Stimulated activated CD4-positive, alpha-beta T cell treated with anti-CD3 and anti-CD28 coated beads, Interleukin-12 subunit alpha, Interleukin-12 subunit beta, amount 100 ng/mL, for 48 hours (primary cell): ENCODE results near the gene TRIP6.

Experiments
- DNase-seq, 3 donors: peaks; one replicate each; pipeline ENCODE4 v3.0.0-alpha.2; 2020; ENCODE audit warnings: low read depth in 2 of 3, low spot score in 1 of 3

TRIP6 gene

DNA sequence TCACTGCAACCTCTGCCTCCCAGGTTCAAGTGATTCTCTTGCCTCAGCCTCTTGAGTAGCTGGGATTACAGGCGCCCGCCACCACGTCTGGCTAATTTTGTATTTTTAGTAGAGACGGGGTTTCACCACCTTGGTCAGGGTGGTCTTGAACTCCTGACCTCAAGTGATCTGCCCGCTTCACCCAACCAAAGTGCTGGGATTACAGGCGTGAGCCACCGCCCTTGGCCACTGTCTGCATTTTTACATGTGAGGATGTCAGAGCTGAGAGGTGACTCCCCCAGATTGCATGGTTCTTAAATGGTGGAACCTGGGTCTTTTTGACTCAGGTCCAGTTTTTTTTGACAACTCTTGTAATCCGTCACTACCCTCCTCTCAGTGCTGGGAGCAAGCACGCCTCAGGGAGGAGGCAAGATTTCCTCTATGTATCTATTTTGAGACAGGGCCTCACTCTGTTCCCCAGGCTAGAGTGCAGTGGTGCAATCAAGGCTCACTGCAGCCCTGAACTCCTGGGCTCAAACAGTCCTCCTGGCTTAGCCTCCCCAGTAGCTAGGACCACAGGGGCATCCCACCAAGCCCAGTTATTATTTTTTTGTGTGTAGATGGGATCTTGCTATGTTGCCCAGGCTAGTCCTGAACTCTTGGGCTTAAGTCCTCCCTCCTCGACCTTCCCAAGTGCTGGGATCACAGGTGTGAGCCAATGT is 6.6 kb downstream of the TRIP6 start:
- no peak for DNase-seq

DNA sequence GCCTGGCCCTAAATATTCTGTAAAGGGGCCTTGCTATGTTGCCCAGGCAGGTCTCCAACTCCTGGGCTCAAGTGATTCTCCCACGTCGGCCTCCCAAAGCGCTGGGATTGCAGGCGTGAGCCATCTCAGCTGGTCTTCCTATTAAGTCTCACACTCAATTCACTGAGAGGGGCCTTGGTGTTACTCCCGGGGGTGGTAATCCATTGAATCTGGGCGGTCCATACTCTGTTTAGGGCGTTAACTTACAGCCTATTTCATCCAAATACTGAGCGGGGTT is 7.1 kb downstream of the TRIP6 start:
- DNase-seq: no peak

DNA sequence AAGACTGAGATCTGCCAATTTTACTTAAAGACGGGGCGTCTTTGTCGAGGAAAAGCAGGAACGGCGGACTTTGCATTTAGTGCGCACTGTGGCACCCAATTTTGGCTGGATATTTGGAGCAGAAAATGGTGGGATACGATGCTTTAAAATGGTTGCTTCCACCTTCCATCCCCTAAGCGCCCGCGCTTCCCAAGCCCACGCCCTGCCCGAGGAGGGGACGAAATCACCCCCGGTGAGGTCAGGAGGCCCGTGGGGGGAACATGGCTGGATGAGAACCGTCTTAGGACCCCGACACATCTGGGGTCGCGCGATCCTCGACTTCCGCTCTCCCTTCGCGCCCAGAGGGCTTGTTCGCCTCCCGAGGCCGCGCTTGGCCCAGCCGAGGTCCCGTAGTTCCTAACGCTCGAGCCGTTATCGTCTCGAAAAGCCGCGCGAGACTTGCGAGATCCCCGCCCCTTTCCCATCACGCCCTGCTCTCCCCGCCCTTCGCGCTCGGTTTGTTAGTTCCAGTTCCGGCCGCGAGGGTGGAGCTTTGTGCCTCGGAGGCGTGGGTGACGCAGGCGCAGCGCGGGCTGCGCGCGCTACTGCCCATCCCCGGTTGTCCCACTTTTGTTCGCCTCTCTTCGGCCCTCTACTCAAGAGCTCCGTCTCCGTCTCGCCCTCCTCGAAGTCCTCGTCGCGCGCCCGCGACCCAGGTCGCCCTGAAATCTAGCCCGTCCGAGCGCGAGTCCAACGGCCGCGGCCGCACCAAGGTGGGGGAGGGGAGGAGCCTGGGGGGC is 7.6 kb downstream of the TRIP6 start, which contains the start of gene SRRT:
SRRT (plus strand) TSS at position 527 of the 779 bp plus-strand sequence. CDS start 488 bp downstream, outside the sequence.
- DNase-seq: peak; percentile 97 to 99 (median 97)

DNA sequence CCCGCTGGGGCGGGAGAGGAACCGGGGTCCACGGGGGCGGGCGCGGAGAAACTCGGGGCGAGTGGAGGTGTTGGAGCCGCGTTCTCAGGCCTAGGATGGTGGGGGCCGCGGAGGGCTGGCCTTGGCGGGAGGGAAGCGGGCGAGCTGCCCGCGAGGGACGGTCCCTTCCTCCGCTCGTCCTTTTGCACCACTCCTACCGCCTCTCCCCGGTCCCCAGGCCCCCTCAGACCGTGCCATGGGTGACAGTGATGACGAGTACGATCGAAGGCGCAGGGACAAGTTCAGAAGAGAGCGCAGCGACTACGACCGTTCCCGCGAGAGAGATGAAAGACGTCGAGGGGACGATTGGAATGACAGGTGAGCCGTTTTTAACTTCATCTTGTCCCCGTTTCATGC is 8.2 kb downstream of the TRIP6 start:
- DNase-seq: peak in 1 of 3 donors; percentile 45

DNA sequence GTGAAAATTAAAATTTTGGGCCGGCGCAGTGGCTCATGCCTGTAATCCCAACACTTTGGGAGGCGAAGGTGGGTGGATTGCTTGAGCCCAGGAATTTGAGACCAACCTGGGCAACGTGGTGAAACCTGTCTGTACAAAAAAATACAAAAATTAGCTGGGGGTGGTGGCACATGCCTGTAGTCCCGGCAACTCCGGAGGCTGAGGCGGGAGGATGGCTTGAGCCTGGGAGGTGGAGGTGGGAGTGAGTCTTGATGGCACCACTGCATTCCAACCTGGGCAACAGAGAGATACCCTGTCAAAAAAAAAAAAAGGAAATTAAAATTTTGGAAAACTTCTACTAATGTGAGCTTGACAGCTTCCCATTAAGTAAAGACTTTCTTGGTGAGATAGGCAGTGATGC is 10.8 kb downstream of the TRIP6 start:
- no peak for DNase-seq

DNA sequence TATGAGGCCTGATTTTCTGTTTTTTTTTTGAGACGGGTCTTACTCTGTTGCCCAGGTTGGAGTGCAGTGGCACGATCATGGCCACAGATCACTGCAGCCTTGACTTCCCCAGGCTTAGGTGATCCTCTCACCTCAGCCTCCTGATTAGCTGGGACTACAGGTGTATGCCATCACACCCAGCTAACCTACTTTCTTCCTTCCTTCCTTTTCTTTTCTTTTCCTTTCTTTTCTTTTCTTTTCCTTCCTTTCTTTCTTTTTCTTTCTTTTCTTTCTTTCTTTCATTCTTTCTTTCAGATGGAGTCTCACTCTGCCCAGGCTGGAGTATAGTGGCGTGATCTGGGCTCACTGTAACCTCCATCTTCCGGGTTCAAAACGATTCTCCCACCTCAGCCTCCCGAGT is 11.5 kb downstream of the TRIP6 start:
- no peak for DNase-seq

DNA sequence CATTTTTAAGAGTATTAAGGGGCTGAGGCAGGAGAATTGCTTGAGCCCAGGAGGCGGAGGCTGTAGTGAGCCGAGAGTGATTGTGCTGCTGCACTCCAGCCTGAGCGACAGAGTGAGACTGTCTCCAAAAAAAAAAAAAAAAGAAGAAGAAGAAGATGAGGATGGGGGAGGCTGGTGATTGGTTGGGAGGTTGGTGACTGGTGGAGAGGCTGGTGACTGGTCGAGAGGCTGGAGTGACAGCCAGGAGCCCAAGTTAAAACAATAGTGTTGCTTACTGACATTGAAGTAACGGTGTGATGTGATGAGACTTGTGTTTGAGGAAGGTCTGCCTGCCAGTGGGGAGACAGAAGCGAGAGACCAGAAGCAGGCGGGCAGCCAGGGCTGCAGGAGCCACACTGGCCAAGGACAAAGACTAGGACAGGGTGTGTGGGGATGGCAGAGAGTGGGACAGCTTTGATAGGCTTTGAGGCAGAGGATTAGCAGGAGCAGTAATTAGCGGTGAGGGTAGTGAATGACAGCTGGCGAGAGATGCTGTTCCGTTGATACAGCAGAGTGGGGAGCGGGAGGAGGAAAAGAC is 12.6 kb downstream of the TRIP6 start:
- DNase-seq: no peak

DNA sequence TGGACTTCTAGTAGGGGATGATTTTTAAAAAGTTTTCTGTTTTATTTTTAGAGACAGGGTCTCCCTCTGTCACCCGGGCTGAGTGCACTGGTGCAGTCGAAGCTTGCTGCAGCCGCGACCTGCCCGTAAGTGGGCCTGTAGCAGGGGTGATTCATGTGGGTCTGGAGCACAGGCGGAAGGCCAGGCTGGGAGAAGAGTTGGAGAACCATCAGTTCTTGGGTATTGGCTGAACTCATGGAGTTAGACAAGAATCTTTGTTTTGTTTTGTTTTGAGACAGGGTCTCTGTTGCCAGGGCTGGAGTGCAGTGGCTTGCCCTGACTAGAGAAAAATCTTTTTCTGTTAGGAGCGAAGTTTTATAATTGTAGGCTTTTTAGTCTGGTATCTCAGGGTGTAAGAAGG is 13.5 kb downstream of the TRIP6 start:
- no peak for DNase-seq

DNA sequence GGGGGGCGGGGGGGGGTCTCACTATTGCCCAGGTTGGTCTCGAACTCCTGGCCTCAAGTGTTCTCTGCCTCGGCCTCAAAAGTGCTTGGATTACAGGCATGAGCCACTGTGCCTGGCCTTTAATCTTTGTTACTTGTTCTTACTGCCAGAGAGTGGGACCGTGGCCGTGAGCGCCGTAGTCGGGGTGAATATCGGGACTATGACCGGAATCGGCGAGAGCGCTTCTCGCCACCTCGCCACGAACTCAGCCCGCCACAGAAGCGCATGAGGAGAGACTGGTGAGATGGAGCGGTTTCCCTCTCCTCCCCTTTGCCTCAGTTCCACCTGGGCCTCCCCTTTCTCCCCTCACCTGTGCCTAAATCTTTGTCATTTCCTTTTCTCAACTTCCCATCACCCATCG is 13.9 kb downstream of the TRIP6 start:
- no peak for DNase-seq

DNA sequence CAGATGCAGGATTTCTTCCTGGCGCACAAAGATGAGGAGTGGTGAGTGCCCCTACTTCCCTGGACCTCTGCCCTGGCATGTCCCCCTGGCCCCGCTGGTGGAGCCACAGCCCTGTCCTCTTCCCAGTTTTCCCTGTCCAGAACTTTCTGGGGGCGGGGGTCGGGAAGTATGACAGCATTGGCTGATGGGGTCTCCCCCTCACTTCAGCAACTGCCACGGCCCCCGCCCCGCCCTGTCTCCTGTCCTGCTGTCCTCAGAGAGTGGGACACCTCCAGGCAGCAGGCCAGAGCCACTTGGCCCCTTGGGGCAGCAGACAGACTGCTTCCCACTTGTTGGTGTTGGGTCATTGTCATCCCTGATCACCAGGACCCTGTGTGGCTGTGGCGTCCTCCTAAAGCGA is 15.0 kb downstream of the TRIP6 start:
- DNase-seq: no peak

DNA sequence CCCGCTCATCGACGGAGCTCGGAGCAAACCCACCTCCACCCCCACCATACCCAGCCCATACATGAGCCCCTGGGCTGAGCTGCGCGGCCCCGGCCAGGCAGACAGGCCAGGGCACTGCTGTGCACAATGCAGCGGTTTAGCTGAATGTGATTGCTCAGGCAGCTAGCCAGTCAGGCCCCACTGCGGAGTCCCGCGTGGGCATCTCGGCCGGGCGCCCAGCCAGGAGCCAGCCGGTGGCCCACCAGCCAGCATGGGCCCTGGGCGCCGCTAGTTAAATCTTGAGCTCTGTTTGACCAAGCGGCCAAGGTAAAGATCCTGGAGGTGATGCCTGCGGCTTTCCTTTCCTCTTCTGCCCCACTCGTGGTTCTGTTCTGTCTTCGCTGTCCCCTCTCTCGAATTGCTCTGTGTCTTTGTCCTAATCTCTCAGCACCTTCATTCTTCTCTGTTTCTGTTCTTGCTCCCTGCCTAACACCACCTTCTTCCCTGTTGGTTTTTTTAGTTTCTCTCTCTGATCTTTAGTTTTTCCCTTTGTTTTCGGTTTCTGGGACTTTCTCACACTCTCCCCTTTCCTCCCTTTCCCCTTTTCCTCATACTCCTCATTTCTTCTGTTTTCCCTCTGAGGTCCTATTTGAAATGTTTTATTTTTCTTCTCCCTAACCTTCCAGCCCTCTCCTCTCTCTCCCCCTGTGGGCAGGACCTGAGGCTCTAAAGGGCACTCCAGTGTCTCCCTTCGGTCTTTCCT is 15.8 kb downstream of the TRIP6 start:
- DNase-seq: no peak

DNA sequence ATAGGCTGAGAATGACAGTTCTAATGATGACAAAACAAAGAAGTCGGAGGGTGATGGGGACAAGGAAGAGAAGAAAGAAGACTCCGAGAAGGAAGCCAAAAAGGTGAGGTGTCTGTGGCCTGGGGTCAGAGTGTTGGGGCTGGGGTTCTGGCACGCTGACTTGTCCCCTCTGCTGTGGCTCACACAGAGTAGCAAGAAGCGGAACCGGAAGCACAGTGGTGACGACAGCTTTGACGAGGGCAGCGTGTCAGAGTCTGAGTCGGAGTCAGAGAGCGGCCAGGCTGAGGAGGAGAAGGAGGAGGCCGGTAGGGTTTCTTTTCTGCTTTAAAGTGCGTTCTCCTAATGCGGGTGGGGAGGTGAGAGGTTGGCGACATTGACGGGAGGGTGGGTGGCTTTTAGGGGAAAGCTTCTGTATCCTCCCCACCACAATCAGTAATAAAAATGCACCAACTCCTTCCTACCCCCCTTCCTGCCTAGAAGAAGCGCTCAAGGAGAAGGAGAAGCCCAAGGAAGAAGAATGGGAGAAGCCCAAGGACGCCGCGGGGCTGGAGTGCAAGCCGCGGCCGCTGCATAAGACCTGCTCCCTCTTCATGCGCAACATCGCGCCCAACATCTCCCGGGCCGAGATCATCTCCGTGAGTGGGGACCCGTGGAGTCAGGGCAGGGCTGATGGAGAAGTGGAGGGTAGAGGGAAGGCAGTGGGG is 17.7 kb downstream of the TRIP6 start:
- no peak for DNase-seq

DNA sequence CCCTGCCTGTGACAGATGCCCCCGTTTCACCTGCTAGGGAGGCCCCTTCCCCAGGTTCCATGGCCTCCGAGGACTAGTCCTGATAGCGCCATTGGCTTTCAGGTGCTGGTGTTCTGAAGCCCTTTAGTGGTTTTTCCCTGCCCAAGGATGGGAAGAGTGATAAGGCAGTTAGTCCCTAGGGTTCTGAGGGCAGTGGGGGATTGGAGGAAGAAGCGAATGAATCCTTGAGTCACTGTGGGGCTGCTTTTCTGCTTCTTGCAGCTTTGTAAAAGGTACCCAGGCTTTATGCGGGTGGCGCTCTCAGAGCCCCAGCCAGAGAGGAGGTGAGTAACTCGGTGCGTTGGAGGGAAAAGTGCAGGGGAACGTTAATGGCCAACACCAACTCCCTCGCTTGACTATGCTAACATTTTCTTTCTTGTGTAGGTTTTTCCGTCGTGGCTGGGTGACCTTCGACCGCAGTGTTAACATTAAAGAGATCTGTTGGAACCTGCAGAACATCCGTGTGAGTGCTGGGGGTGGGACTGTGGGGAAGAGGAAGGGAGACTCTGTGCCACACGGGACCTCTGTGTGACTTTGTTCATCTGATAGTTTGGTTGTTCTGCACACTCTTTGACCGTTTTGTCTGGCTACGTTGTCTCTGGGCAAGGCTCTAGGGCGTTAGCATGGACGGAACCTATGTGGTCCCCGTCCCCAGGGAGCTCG is 18.4 kb downstream of the TRIP6 start:
- DNase-seq: no peak

DNA sequence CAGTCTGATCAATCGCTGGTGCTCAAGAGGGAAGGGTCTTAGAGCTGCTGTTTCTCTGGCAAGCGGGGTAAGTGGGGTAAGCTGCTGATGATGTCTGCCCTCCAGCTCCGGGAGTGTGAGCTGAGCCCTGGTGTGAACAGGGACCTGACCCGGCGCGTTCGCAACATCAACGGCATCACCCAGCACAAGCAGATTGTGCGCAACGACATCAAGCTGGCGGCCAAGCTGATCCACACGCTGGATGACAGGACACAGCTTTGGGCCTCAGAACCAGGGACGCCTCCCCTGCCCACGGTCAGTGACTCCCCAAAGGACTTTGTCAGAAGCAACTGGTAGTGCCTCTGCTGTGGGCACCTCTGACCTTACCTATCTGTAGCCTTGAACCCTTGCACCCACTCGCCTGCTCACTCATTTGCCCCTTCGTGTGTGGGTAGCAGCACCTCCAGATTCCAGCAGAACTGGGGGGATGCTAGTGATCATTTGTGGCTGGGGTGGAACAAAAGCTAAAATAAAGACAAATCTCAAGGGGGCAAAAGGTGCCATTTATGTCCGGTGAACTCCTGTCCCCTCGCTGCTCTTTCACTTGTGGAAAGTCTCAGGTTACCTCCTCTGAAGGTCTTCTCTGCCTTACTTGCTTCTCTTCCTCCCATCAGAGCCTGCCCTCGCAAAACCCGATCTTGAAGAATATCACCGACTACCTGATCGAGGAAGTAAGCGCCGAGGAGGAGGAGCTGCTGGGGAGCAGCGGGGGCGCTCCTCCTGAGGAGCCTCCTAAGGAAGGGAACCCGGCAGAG is 19.2 kb downstream of the TRIP6 start:
- DNase-seq: no peak

DNA sequence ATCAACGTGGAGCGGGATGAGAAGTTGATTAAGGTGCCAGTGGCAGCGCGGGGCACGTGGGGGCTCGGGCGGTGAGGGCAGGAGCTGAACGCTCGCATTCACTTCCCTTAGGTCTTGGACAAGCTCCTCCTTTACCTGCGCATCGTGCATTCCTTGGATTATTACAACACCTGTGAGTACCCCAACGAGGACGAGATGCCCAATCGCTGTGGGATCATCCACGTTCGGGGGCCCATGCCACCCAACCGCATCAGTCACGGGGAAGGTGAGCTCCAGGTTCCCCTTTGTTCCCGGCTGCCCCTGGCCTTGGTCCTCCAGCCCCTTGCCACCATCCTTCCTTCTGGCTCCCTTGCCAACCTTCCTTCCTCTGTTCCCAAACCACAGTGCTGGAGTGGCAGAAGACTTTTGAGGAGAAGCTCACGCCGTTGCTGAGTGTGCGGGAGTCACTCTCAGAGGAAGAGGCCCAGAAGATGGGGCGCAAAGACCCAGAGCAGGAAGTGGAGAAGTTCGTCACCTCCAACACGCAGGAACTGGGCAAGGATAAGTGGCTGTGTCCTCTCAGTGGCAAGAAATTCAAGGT is 19.8 kb downstream of the TRIP6 start:
- DNase-seq: no peak

DNA sequence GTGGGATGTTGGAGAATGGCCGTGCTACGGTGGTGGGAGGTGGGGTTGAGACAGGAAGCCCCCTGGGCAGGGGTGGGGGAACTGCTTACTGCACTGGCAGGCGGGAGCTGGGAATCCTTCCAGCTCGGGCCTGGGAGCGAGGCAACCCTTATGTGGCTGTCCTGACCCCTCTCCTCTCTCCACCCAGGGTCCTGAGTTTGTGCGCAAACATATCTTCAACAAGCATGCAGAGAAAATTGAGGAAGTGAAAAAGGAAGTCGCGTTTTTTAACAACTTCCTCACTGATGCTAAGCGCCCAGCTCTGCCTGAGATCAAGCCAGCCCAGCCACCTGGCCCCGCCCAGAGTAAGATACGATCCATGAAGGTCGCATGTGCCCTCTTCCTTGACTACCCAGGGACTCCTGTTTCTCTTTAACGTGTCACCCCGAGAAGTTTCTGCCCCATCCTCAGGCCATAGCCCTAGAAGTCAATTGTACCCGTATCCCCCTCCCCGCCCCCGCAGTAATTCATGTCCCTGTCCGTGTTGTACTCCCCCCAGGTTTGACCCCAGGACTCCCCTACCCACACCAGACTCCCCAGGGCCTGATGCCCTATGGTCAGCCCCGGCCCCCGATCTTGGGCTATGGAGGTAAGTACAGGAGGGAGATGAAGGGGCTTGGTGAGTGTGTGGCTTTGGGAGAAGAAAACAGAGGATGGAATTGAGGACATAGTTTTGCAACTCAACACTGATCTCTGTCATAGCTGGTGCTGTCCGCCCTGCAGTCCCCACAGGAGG is 20.5 kb downstream of the TRIP6 start:
- DNase-seq: no peak

DNA sequence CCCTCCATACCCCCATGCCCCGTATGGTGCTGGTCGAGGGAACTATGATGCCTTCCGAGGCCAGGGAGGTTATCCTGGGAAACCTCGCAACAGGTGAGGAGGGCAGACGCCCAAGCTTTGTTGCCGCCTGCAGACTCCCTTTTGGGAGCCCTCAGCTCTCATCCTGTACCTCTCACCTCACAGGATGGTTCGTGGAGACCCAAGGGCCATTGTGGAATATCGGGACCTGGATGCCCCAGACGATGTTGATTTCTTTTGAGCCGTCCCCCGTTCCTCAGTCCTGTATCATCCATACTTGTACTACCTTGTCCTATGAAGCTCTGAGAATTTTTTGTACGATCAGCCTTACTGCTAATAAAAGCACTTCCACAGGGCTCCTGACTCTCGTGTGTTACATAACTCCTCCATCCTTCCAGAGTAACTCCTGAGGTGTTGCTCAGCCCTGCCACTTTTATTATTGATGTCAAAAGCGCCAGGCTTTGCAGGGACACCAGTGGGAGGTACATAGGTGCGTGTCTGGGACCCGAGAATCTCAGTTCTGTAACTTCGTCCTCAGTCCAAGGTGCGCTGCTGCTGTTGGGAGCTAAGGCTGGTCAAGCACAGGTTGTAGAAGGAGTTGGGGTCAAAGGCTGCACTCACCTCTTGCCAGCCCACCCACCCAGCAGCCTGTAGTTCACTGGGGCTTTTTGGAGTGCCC is 21.3 kb downstream of the TRIP6 start:
- DNase-seq: no peak
